H1 (cell line): ENCODE measurements around the gene ADARB2.

Experiments used
- ATF3 ChIP-seq: IDR thresholded peaks from 2 replicates; pipeline ENCODE4 v1.6.1; 2011; ENCODE audit warnings: low read depth, mild to moderate bottlenecking, low read length; ENCODE audit not compliant: insufficient read depth
- CTCF ChIP-seq, 3 experiments: IDR thresholded peaks; 1 replicate in 2 of 3; 2 replicates in 1 of 3; pipeline versions ENCODE4 v1.5.1 to v1.6.1; 2011; ENCODE audit warnings: low read length in 3 of 3, mild to moderate bottlenecking in 3 of 3, inconsistent platforms in 2 of 3, low read depth in 1 of 3, moderate library complexity in 1 of 3; ENCODE audit not compliant: insufficient read depth in 1 of 3; ENCODE audit errors: control extremely low read depth in 1 of 3
- EGR1 ChIP-seq: IDR thresholded peaks from 2 replicates; pipeline ENCODE4 v1.6.1; 2011; ENCODE audit warnings: low read depth, low read length, borderline replicate concordance
- EP300 ChIP-seq, 2 experiments: IDR thresholded peaks; 1 replicate in 1 of 2; 2 replicates in 1 of 2; pipeline ENCODE4 v1.6.1; 2011 to 2012; ENCODE audit warnings: low read depth in 2 of 2, low read length in 2 of 2, mild to moderate bottlenecking in 2 of 2, borderline replicate concordance in 1 of 2, inconsistent platforms in 1 of 2, moderate library complexity in 1 of 2
- EZH2 ChIP-seq: fragments of 200-600 bp; sonication (generic); IDR thresholded peaks from 2 replicates; pipeline ENCODE4 v1.7.1; 2012; ENCODE audit warnings: low read depth, mild to moderate bottlenecking, moderate library complexity, low read length, inconsistent platforms; ENCODE audit not compliant: severe bottlenecking
- MAX ChIP-seq: IDR thresholded peaks from 2 replicates; pipeline ENCODE4 v1.6.1; 2012; ENCODE audit warnings: inconsistent platforms
- POLR2A ChIP-seq, 2 experiments: IDR thresholded peaks; 1 replicate in 1 of 2; 2 replicates in 1 of 2; pipeline ENCODE4 v1.6.1; 2011; ENCODE audit warnings: low read depth in 2 of 2, low read length in 2 of 2, mild to moderate bottlenecking in 2 of 2; ENCODE audit errors: control extremely low read depth in 1 of 2
- POLR2AphosphoS5 ChIP-seq: IDR thresholded peaks from 2 replicates; pipeline ENCODE4 v1.6.1; 2011; ENCODE audit warnings: low read depth, low read length
- RAD21 ChIP-seq, 2 experiments: IDR thresholded peaks in 1 of 2; conservative IDR thresholded peaks in 1 of 2; 2 replicates each; pipeline ENCODE4 v1.6.1; 2011; ENCODE audit warnings: low read depth in 2 of 2, low read length in 2 of 2, improper control_type of control experiment in 1 of 2, inconsistent platforms in 1 of 2, mild to moderate bottlenecking in 1 of 2, moderate library complexity in 1 of 2
- SIRT6 ChIP-seq: IDR thresholded peaks from one replicate; pipeline ENCODE4 v1.7.1; 2012; ENCODE audit warnings: low read length, inconsistent platforms
- SP1 ChIP-seq: IDR thresholded peaks from 2 replicates; pipeline ENCODE4 v1.6.1; 2011; ENCODE audit warnings: low read depth, low read length
- TCF12 ChIP-seq: IDR thresholded peaks from 2 replicates; pipeline ENCODE4 v1.6.1; 2011; ENCODE audit warnings: low read depth, mild to moderate bottlenecking, low read length
- USF2 ChIP-seq: IDR thresholded peaks from 2 replicates; pipeline ENCODE4 v1.6.1; 2011; ENCODE audit warnings: low read length, improper control_type of control experiment

GRCh38 chr10:1550291-1550595 is 187.1 kb downstream of the ADARB2 start:
- TF ChIP-seq SP1: no peak
- no peak for TF ChIP-seq EGR1
- TF ChIP-seq EP300 (IDR thresholded peaks at IDR 0.05; ENCODE audit: borderline replicate concordance in 1 of 2, low read depth in 2 of 2, low read length in 2 of 2): no peak
- TF ChIP-seq CTCF (IDR thresholded peaks at IDR 0.05; ENCODE audit: control extremely low read depth in 1 of 3, insufficient read depth in 1 of 3, low read depth in 1 of 3, low read length in 3 of 3): no peak
- no peak for TF ChIP-seq POLR2A (IDR thresholded peaks at IDR 0.05; ENCODE audit: control extremely low read depth in 1 of 2, low read depth in 2 of 2, low read length in 2 of 2)
- no peak for TF ChIP-seq ATF3
- TF ChIP-seq POLR2AphosphoS5: no peak
- no peak for TF ChIP-seq SIRT6
- TF ChIP-seq TCF12: no peak
- no peak for TF ChIP-seq RAD21 (IDR thresholded peaks at IDR 0.05 in 1 of 2, conservative IDR thresholded peaks at IDR 0.05 in 1 of 2; ENCODE audit: low read depth in 2 of 2, low read length in 2 of 2)
- no peak for TF ChIP-seq USF2
- TF ChIP-seq MAX: no peak
- no peak for TF ChIP-seq EZH2
